ENCODE measurements around the gene IRF7. TPM values are rescaled to one million over a fixed set of nuclear protein-coding genes. Genes with fewer than 3 reads are reported as not detected.

IRF7 gene
- total RNA-seq, 4 donors from 2014 or later: 5.4 to 25.4 (median 13.9) TPM

- Histone ChIP-seq H3K27me3 (no peaks in the 10 kb centered on the region), H3K27ac (no peak overlapping the region), H3K36me3 (peaks cover 0 to 51% of the 10 kb centered on the region in 2 donors), H3K4me1 (peaks cover 0 to 46% (median 35%) of the 10 kb centered on the region in 3 donors), H3K4me3 (no peak overlapping the region), H3K9me3 (no peaks in the 10 kb centered on the region)
- ATAC-seq: no peak
- TF ChIP-seq CTCF (IDR thresholded peaks at IDR 0.05) (no peak), POLR2A (IDR thresholded peaks at IDR 0.05) (no peak), POLR2AphosphoS5 (IDR thresholded peaks at IDR 0.05) (no peak), EP300 (IDR thresholded peaks at IDR 0.05) (no peak)
- WGBS, 2 donors (ENCODE audit: low coverage in 1 of 2): 66 to 83% methylated on average over 1 to 9 of the region's 17 CpGs
Observed at GRCh38 chr11:581752-582151, 34.0 kb downstream of the IRF7 start.

- ATAC-seq: no peak
- no peaks in the 10 kb centered on the region for H3K9me3 ChIP-seq
- no peak overlapping the region for H3K27ac ChIP-seq
- H3K27me3 ChIP-seq: no peaks in the 10 kb centered on the region
- no peak overlapping the region for H3K4me3 ChIP-seq
- no peak for TF ChIP-seq POLR2A (IDR thresholded peaks at IDR 0.05)
- no peak for TF ChIP-seq EP300 (IDR thresholded peaks at IDR 0.05)
- no peak for TF ChIP-seq CTCF (IDR thresholded peaks at IDR 0.05)
- no peak for TF ChIP-seq POLR2AphosphoS5 (IDR thresholded peaks at IDR 0.05)
- 67 to 82% methylated on average over 1 to 10 of the region's 14 CpGs for WGBS, 2 donors (ENCODE audit: low coverage in 1 of 2)
- H3K4me1 ChIP-seq: peaks cover 0 to 46% (median 35%) of the 10 kb centered on the region in 3 donors
- H3K36me3 ChIP-seq: peaks cover 0 to 47% of the 10 kb centered on the region in 2 donors
Observed at GRCh38 chr11:581342-581741, 34.4 kb downstream of the IRF7 start.

- peaks cover 0 to 39% of the 10 kb centered on the region in 2 donors for H3K36me3 ChIP-seq
- no peak overlapping the region for H3K27ac ChIP-seq
- no peaks in the 10 kb centered on the region for H3K27me3 ChIP-seq
- no peaks in the 10 kb centered on the region for H3K9me3 ChIP-seq
- no peak for ATAC-seq
- WGBS, 2 donors (ENCODE audit: low coverage in 1 of 2): 60 to 73% methylated on average over 2 of the region's 20 CpGs
- TF ChIP-seq POLR2AphosphoS5 (IDR thresholded peaks at IDR 0.05): no peak
- TF ChIP-seq EP300 (IDR thresholded peaks at IDR 0.05): no peak
- no peak for TF ChIP-seq POLR2A (IDR thresholded peaks at IDR 0.05)
- TF ChIP-seq CTCF (IDR thresholded peaks at IDR 0.05): no peak
- peaks cover 0 to 52% (median 38%) of the 10 kb centered on the region in 3 donors for H3K4me1 ChIP-seq
- H3K4me3 ChIP-seq: no peak overlapping the region
Observed at GRCh38 chr11:579830-580601, 35.7 kb downstream of the IRF7 start.

GRCh38 chr11:578276-579035 is 37.3 kb downstream of the IRF7 start:
- WGBS, 2 donors (ENCODE audit: low coverage in 1 of 2): 61 to 66% methylated on average over 4 to 7 of the region's 21 CpGs
- peaks cover 0 to 23% of the 10 kb centered on the region in 2 donors for H3K36me3 ChIP-seq
- TF ChIP-seq CTCF (IDR thresholded peaks at IDR 0.05): no peak
- no peak for TF ChIP-seq POLR2AphosphoS5 (IDR thresholded peaks at IDR 0.05)
- TF ChIP-seq EP300 (IDR thresholded peaks at IDR 0.05): no peak
- TF ChIP-seq POLR2A (IDR thresholded peaks at IDR 0.05): no peak
- peak overlapping the region in 1 of 2 donors; percentile 88 for H3K4me3 ChIP-seq
- no peak for ATAC-seq
- H3K27ac ChIP-seq: peak overlapping the region in 1 of 4 donors; percentile 95
- H3K4me1 ChIP-seq: peaks cover 0 to 64% (median 45%) of the 10 kb centered on the region in 3 donors
- H3K9me3 ChIP-seq: no peaks in the 10 kb centered on the region
- no peaks in the 10 kb centered on the region for H3K27me3 ChIP-seq
